Right lobe of liver (tissue), 6 donors: ENCODE data around the gene TECTA. TPM values are rescaled to one million over a fixed set of nuclear protein-coding genes. Genes with fewer than 3 reads are reported as not detected.

ENCODE experiments used
- ATAC-seq, 4 donors: fragments of 200-7000 bp; cut with Tn5 transposase; one replicate each; pipeline ENCODE4 v1.9.1; 2020; ENCODE audit warnings: mild to moderate bottlenecking in 4 of 4, moderate library complexity in 4 of 4
- DNase-seq, 3 donors: peaks; one replicate each; pipeline ENCODE4 v3.0.0-alpha.2; 2020
- H3K27ac ChIP-seq, 3 donors: fragments of 200-600 bp; one replicate each; pipeline ENCODE4 v1.8.0; 2022
- H3K27me3 ChIP-seq, 2 donors: fragments of 200-600 bp; one replicate each; pipeline ENCODE4 v1.8.0; 2022
- H3K36me3 ChIP-seq, 4 donors: fragments of 200-600 bp; sonication (generic) in 1 of 4; one replicate each; pipeline versions ENCODE4 v1.5.1 to v1.8.0; 2017 to 2022; ENCODE audit warnings: control low read depth in 1 of 4
- H3K4me1 ChIP-seq, 4 donors: fragments of 200-600 bp; sonication (generic) in 1 of 4; one replicate each; pipeline versions ENCODE4 v1.5.1 to v1.8.0; 2017 to 2022; ENCODE audit warnings: control low read depth in 1 of 4
- H3K4me3 ChIP-seq, 3 donors: fragments of 200-600 bp; one replicate each; pipeline ENCODE4 v1.8.0; 2022
- H3K9me3 ChIP-seq, 4 donors: fragments of 200-600 bp; sonication (generic) in 1 of 4; one replicate each; pipeline versions ENCODE4 v1.5.1 to v1.8.0; 2017 to 2022; ENCODE audit warnings: control low read depth in 1 of 4
- CTCF ChIP-seq, 4 donors: fragments of 200-600 bp in 3 of 4; fragments of 450-650 bp in 1 of 4; IDR thresholded peaks; one replicate each; pipeline versions ENCODE4 v1.5.1 to v1.8.0; 2016 to 2022; ENCODE audit warnings: antibody characterized with exemption in 4 of 4, mild to moderate bottlenecking in 2 of 4
- POLR2A ChIP-seq: fragments of 450-650 bp; IDR thresholded peaks from one replicate; pipeline ENCODE4 v1.6.1; 2017; ENCODE audit warnings: antibody characterized with exemption, mild to moderate bottlenecking
- WGBS: methylation state at CpG from one replicate; pipeline ENCODE4 v1.1.6; 2018; ENCODE audit warnings: low coverage, low lambda C conversion rate; ENCODE audit not compliant: insufficient coverage; ENCODE audit errors: missing lambda C conversion rate; 5-methylcytosine and 5-hydroxymethylcytosine counted together
- intact Hi-C, 2 donors: fragments of 100-400 bp; cut with DNase I; formaldehyde crosslinking; loops; one replicate each; pipeline versions ENCODE4 v1.11.2 to v1.14.1; 2022
- total RNA-seq, 6 experiments: library from RNA; depleted of rRNA in 2 of 6; stranded (reverse); fragments of >200 nt in 2 of 6; fragmentation: NEBNext Ultra II Directional in 3 of 6; extraction: Animal tissue kit (Norgen Biotek cat#: 25700) in 3 of 6; gene quantifications; one replicate each; pipeline versions ENCODE4 v1.1.0 to v1.2.4, GENCODE V29; 2016 to 2023
- donor health status: DM: no; HTN: yes; CAD: no.
- donor health status: DM: no; HTN: no; CAD: no.
- donor health status: DM: no; HTN: no; CAD: no.
- donor health status: DM: no; HTN: yes; CAD: no.
- donor health status: DM: no; HTN: yes; CAD: no.

Gene TECTA
- total RNA-seq, 6 experiments from 2014 or later, result 0.24 to 1.2 (median 0.52) TPM

- intact Hi-C loops, result no loop called here
- ATAC-seq, result peak in 1 of 4 donors; percentile 14
Observed at GRCh38 chr11:121071846-121072450, 29.1 kb upstream of the TECTA start.

GRCh38 chr11:121081321-121081720 is 19.7 kb upstream of the TECTA start:
- Histone ChIP-seq H3K9me3 (no peaks in the 10 kb centered on the region), H3K27me3 (no peaks in the 10 kb centered on the region), H3K27ac (no peak overlapping the region), H3K4me1 (peaks cover 0 to 8% (median 4%) of the 10 kb centered on the region in 4 donors), H3K4me3 (no peak overlapping the region), H3K36me3 (no peaks in the 10 kb centered on the region)
- no peak for ATAC-seq
- DNase-seq, result no peak
- intact Hi-C loops, result no loop called here
- TF ChIP-seq CTCF (IDR thresholded peaks at IDR 0.05) (no peak), POLR2A (no peak)
- 96% methylated on average over 3 of the region's 3 CpGs for WGBS

More at GRCh38 chr11:121071846-121072450, 29.1 kb upstream of the TECTA start:
- Histone ChIP-seq H3K27me3 (no peaks in the 10 kb centered on the region), H3K27ac (peak overlapping the region in 1 of 3 donors; percentile 32), H3K9me3 (no peaks in the 10 kb centered on the region), H3K36me3 (no peaks in the 10 kb centered on the region), H3K4me3 (no peak overlapping the region), H3K4me1 (peaks cover 0 to 26% (median 7%) of the 10 kb centered on the region in 4 donors)
- TF ChIP-seq CTCF (IDR thresholded peaks at IDR 0.05) (no peak), POLR2A (no peak)
- DNase-seq, result no peak
- WGBS, result 68% methylated on average over 5 of the region's 5 CpGs

GRCh38 chr11:121082219-121082618 is 18.8 kb upstream of the TECTA start:
- WGBS, result 75% methylated on average over 1 of the region's 1 CpG
- intact Hi-C loops, result no loop called here
- DNase-seq (no peak), ATAC-seq (no peak)
- H3K27ac ChIP-seq, result no peak overlapping the region
- no peaks in the 10 kb centered on the region for H3K9me3 ChIP-seq
- no peaks in the 10 kb centered on the region for H3K27me3 ChIP-seq
- peaks cover 0 to 9% (median 4%) of the 10 kb centered on the region in 4 donors for H3K4me1 ChIP-seq
- no peak overlapping the region for H3K4me3 ChIP-seq
- H3K36me3 ChIP-seq, result no peaks in the 10 kb centered on the region
- TF ChIP-seq POLR2A (no peak), CTCF (IDR thresholded peaks at IDR 0.05) (no peak)

GRCh38 chr11:121082670-121083069 is 18.4 kb upstream of the TECTA start:
- intact Hi-C loops, result no loop called here

More at GRCh38 chr11:121082670-121083069, 18.4 kb upstream of the TECTA start:
- no peaks in the 10 kb centered on the region for H3K36me3 ChIP-seq
- TF ChIP-seq CTCF (IDR thresholded peaks at IDR 0.05) (no peak), POLR2A (no peak)
- no peaks in the 10 kb centered on the region for H3K27me3 ChIP-seq
- H3K4me1 ChIP-seq, result peaks cover 0 to 9% (median 4%) of the 10 kb centered on the region in 4 donors
- no peak overlapping the region for H3K27ac ChIP-seq
- H3K4me3 ChIP-seq, result no peak overlapping the region
- no peaks in the 10 kb centered on the region for H3K9me3 ChIP-seq
- peak in 2 of 4 donors; percentile 12 to 31 for ATAC-seq
- no peak for DNase-seq
- WGBS, result 89% methylated on average over 1 of the region's 1 CpG
